HG03025 (cell line): ENCODE results near the gene PPP3R1.
A peak's percentile ranks its signal among the peaks of the same experiment; 100 is the strongest.

Experiments used
- ATAC-seq: cut with Tn5 transposase; IDR thresholded peaks from one replicate; pipeline ENCODE4 v1.9.1; 2021; ENCODE audit warnings: mild to moderate bottlenecking, moderate library complexity; ENCODE audit not compliant: unreplicated experiment, low FRiP score

Gene PPP3R1

DNA sequence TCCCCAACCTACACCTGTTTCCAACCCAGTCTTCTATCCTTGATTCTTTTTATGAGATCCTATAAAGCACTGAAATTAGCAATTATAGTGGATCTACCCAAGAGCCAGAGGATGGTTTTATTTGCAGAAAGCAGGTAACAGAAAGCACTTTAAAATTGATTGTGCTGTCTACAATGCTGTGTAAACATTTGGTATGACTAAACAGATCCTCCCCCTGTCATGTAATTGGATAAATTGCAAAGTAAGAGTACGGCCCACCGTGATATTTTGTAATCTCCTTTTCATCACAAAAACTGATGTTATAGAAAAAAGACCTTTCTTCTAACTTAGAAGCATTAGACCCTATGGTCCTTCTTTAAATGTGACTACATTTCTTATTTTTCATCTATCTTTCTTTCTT lies 11.3 kb upstream of the PPP3R1 start:
- ATAC-seq: no peak

GRCh38 chr2:68258851-68259250 lies 6.5 kb upstream of the PPP3R1 start:
- no peak for ATAC-seq

DNA sequence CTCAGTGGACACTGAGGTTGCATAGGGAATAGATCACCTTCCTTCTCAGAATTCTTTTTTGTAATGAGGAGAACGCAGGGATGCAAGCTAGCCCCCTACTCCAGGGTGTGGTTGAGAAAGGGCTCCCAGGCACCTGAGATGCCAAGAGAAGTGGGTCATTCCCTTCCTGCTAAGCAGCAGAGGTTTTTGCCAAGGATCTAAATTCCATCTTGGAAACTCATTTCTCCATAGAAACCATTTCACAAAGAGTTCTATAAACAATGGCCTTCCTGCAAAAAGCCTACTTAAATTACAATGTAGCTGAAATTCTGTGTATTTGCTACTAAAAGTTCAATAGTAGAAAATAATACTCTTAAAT lies 3.7 kb upstream of the PPP3R1 start:
- no peak for ATAC-seq

DNA sequence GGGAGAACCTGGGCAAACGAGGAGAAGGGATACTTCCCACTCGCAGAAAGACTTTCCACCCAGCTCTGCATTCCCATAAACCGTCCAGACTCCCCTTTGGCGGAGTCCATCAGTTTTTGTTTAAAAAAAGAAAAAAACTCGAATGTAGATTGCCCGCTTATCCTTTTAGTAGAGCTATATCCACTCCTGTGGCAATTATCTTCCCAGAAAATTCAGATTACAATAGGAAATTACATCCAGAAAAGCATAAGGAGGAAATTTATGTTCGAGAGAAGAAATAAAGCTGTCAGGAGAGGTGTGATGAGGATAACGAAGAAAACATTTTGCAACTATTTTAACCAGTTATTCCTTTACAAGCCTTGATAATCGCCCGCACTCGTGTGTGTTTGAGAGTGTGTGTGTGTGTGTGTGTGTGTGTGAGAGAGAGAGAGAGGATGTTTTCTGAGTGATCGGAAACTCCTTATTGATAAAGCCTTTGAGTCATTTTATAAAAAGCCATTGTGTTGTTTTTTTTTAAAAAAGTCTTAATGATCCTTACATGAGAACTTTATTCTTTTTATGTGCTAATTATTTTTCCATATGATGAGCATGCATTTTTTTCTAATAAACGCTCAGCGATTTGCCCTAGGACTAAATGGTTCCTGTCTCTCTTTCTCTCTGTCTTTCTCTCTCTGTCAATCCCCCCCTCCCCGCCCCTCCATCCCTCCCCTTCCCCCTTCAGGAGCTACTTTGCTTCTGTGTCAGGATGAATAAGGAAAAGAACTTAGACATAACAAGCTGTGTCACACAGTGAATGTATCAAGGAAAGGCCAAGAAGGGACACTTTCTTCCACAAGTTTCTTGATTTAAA lies 1.1 kb upstream of the PPP3R1 start:
- no peak for ATAC-seq

- peak; percentile 11 for ATAC-seq
These were observed 405 bp downstream of the PPP3R1 start for GRCh38 chr2:68251855-68252399.

DNA sequence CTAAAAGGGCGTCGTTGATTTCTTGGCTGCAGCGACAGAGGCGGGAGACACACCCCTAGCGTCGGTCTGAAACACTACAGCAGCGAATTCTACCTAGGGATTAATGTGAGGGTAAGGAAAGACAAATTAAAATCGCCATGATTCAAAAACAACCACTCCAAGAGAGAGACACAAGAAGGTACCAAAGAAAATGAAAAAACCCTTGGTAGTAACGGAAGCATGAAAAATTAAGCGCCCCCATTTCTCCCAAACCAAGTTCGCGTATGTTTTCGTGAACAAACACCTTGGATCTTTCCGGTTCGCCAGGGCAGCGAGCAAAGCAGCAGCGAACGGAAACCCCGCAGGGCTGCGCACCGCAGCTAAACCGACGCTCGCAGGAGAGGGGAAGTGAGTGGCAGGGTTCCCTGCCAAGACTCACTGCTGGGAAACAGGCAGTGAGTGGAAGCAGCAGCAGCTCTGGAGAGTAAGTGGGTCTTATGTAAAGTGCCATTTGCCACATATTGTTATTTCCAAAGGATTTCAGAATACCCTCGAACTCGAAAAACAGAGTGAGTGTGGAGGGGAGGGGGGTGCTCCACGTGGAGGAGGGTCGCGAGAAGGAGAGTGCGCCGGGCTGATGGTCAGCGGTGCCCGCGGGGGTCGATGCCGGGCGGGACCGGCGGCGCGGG lies 1.0 kb downstream of the PPP3R1 start:
- peak; percentile 40 for ATAC-seq

GRCh38 chr2:68250652-68251186 lies 1.6 kb downstream of the PPP3R1 start:
- ATAC-seq: no peak

GRCh38 chr2:68250196-68250595 lies 2.1 kb downstream of the PPP3R1 start:
- no peak for ATAC-seq

- ATAC-seq: no peak
These were observed 3.5 kb downstream of the PPP3R1 start for GRCh38 chr2:68248806-68249205.

DNA sequence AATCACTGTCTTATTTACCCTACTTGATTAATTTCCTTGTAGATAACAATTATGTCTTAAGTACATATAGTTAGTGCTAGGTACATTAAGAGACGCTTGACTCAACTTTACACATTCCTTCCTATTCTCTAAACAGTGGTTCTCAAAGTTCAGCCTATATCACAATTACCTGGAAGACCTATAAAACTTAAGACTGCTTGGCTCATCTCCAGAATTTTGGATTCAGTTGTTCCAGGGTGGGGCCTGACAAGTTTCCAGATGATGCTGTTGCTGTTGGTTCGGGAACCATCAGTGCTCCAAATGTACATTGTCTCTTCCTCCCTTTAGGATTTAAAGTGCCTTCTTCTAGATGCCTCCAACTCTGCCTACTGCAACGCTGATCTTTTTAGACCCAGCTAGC lies 4.0 kb downstream of the PPP3R1 start:
- no peak for ATAC-seq

GRCh38 chr2:68246396-68246795 lies 5.9 kb downstream of the PPP3R1 start:
- ATAC-seq: no peak

- ATAC-seq: no peak
These were observed 6.7 kb downstream of the PPP3R1 start for GRCh38 chr2:68245672-68246071.

- ATAC-seq: no peak
These were observed 7.3 kb downstream of the PPP3R1 start for GRCh38 chr2:68245066-68245465.

DNA sequence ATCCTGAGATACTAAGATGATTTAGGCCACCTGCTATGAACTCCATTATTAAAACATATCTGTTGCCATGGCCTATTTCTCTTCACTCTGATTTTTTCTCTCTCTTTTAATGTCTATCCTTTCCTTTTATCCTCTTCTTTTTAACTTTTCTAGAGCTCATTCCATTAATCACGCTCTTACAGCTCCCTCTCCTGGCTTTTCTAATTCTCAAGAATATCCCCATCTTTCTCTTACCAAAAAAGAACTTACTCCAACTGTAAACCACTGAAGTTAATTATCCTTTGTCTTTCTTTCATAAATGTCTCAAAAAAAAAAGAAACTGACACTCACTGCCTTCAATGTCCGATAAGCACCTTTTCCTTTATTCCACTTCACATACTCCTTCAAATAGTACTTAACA lies 7.9 kb downstream of the PPP3R1 start:
- ATAC-seq: no peak

DNA sequence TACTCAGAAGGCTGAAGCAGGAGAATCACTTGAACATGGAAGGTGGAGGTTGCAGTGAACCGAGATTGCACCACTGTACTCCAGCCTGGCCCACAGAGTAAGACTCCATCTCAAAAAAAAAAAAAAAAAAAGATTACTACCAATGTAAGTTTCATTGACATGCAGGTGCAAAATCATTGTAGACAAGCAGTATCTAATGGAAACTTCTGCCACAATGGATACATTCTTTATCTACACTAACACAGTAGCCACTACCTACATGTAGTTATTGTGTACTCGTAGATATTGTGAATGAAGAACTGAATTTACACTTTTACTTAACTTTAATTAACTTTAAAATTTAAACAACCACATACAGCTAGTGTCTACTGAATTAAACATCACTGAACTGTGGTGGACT lies 10.6 kb downstream of the PPP3R1 start:
- ATAC-seq: no peak

DNA sequence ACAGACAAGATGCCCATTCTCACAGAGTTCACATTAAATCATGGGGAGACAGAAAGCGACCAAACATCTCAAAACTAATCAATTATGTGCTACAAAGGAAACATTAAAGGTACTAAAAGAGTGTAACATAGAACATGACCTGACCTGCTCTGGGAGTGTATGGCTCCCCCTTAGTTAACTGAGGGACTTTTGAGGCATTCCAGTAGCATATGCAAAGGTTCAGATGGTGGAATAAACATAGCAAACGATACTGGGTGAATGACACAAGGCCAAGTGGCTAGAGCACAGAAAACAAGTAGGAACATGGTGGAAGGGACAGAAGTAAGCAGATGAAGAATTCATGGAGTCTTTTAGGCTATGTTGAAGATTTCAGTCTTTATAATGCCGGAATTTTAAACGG lies 11.9 kb downstream of the PPP3R1 start:
- ATAC-seq: no peak

DNA sequence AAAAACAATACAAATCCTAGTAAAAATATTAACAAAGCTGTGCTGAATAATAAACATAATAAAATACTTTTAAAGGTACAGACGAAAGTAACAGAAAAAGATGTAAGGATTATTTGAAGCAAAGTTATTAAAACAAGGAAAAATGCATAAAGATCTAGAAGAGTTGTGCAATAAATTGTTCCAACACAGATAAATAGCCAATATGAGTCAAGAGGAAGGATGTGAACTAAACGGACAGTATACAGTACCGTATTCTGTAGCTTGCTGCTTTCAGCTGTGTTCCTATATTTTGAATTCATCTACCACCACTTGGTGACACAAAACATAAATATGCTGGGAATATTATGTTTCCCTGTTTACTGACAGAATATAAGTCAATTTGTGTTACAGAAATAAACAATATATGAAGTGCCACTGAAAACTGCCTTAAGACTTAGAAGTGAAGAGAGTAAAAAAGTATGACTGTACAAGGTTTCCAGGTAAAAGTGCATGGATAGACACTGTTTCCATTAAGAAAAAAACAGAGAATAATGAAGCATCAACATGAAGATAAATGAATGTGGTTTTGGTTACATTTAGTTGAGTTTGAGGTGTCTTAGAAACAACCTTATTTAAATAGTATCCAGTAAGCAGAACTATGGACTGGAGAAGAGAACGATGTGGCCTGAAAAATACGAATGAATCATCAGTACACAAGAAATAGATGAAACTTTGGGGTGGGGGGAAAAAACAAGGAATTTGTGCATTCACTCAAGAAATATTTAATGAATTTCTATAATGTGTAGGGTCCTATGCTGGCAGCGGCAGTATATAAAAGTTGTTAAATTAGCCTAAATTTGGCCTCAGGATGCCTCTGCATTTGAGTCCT lies 13.1 kb downstream of the PPP3R1 start:
- ATAC-seq: no peak

DNA sequence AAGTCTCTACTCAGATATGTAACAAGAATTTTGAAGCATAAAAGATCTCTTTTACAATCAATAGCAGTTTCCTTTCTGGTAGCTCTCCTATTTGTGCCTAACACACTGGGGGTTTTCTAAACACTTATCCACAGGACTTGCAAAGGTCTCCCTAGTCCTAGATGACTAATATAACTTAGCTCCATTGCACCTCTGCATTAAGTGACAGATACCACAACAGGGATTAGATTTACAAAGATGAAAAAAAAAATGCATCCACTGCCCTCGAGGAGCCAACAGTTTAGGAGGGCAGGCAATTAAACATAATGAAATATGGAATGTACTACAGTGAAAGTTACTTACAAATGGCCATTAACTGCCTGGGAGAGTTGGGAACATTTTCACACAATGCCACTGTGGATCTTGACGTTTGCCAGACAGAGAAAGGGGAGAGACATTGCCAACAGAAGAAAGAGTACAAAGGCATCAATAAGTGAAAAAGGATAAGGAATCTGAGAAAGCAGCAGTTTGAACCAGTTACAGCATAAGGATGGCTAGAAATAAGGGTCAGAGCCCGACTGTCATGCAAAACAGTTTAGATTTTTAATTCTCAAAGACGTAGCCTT lies 14.3 kb downstream of the PPP3R1 start:
- ATAC-seq: no peak

DNA sequence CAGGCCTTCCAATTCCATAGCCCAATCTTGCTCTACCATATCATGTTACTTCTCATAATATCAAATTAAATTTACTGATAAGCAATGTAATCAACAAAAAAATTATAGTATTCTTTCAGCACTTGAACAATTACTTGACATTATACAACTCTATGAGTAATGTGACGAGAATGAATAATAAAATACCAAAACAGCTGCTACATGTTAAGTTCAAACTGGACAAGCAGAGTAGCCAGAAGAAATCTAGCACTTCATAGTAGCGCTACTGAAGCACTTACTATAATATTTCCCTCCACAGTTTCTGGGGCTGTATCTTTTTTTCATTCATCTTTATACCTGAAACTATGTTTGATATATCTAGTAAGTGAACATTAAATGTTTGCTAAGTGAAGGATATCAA lies 14.9 kb downstream of the PPP3R1 start:
- ATAC-seq: no peak

GRCh38 chr2:68236876-68237275 lies 15.5 kb downstream of the PPP3R1 start:
- no peak for ATAC-seq
